HEK293 (cell line): Measurements from ENCODE around the gene GADD45GIP1.

Experiments used
- CTCF ChIA-PET: fragments of 350-600 bp; formaldehyde crosslinking; extraction: SDS; loops from one replicate; lab custom pipeline; 2021; ENCODE audit warnings: antibody characterized with exemption; lab: Yijun Ruan, JAX
- POLR2A ChIA-PET: fragments of 300-600 bp; formaldehyde crosslinking; extraction: SDS; loops from one replicate; lab custom pipeline; 2020; ENCODE audit warnings: antibody characterized with exemption, inconsistent platforms; lab: Yijun Ruan, JAX
- H3K27ac ChIP-seq: fragments of 200-500 bp; sonication (Bioruptor generic); 2 replicates; pipeline ENCODE4 v1.5.1; 2014; ENCODE audit warnings: low read depth, low read length, control low read depth, inconsistent platforms; ENCODE audit errors: extremely low read depth
- H3K36me3 ChIP-seq, 2 experiments: fragments of 200-500 bp in 1 of 2; sonication (Bioruptor generic) in 1 of 2; 1 replicate in 1 of 2; 2 replicates in 1 of 2; pipeline ENCODE4 v1.5.1; 2014 to 2017; ENCODE audit warnings: inconsistent platforms in 2 of 2, low read length in 2 of 2; ENCODE audit not compliant: control insufficient read depth in 2 of 2, insufficient read depth in 1 of 2
- H3K4me1 ChIP-seq: fragments of 200-500 bp; sonication (Bioruptor generic); 2 replicates; pipeline ENCODE4 v1.5.1; 2014; ENCODE audit warnings: mild to moderate bottlenecking, low read length, inconsistent platforms; ENCODE audit not compliant: control insufficient read depth, insufficient read depth
- H3K4me3 ChIP-seq: 2 replicates; pipeline ENCODE4 v1.5.1; 2011; ENCODE audit warnings: low read depth, mild to moderate bottlenecking, control low read depth, low read length, moderate library complexity
- H3K9me3 ChIP-seq: fragments of 200-500 bp; sonication (Bioruptor generic); 2 replicates; pipeline ENCODE4 v1.5.1; 2014; ENCODE audit warnings: low read depth, low read length, inconsistent platforms; ENCODE audit not compliant: control insufficient read depth, insufficient read depth
- HOXD13 ChIP-seq: sonication (generic); formaldehyde crosslinking; IDR thresholded peaks from 2 replicates; pipeline ENCODE4 v1.8.0; 2022; ENCODE audit warnings: missing genetic modification reagents, borderline replicate concordance
- KLF1 ChIP-seq: fragments of 450-650 bp; formaldehyde crosslinking; IDR thresholded peaks from 2 replicates; pipeline ENCODE4 v1.5.1; 2016; ENCODE audit warnings: missing biosample characterization, missing genetic modification characterization
- MYNN ChIP-seq: fragments of 450-650 bp; formaldehyde crosslinking; IDR thresholded peaks from 2 replicates; pipeline ENCODE4 v1.5.1; 2016; ENCODE audit warnings: missing biosample characterization, missing genetic modification characterization, borderline replicate concordance
- ZFP3 ChIP-seq: fragments of 450-650 bp; formaldehyde crosslinking; IDR thresholded peaks from 2 replicates; pipeline ENCODE4 v1.5.1; 2016; ENCODE audit warnings: low read depth, missing biosample characterization, missing genetic modification characterization
- ZNF155 ChIP-seq: fragments of 450-650 bp; formaldehyde crosslinking; IDR thresholded peaks from 2 replicates; pipeline ENCODE4 v1.5.1; 2016; ENCODE audit warnings: missing biosample characterization, missing genetic modification characterization
- ZNF175 ChIP-seq: fragments of 450-650 bp; formaldehyde crosslinking; IDR thresholded peaks from 2 replicates; pipeline ENCODE4 v1.5.1; 2016; ENCODE audit warnings: missing biosample characterization, missing genetic modification characterization
- ZNF274 ChIP-seq, 2 experiments: fragments of 200-500 bp in 1 of 2; fragments of 450-650 bp in 1 of 2; sonication (Bioruptor generic) in 1 of 2; formaldehyde crosslinking in 1 of 2; IDR thresholded peaks; 2 replicates each; pipeline versions ENCODE4 v1.5.1 to v1.6.1; 2014 to 2016; ENCODE audit warnings: borderline replicate concordance in 1 of 2, inconsistent platforms in 1 of 2, low read length in 1 of 2, missing biosample characterization in 1 of 2, missing genetic modification characterization in 1 of 2
- ZNF473 ChIP-seq: fragments of 450-650 bp; formaldehyde crosslinking; IDR thresholded peaks from 2 replicates; pipeline ENCODE4 v1.5.1; 2017; ENCODE audit warnings: missing biosample characterization, missing genetic modification characterization
- ZNF501 ChIP-seq: fragments of 450-650 bp; formaldehyde crosslinking; IDR thresholded peaks from 2 replicates; pipeline ENCODE4 v1.5.1; 2016; ENCODE audit warnings: missing biosample characterization, missing genetic modification characterization
- ZNF560 ChIP-seq: fragments of 450-650 bp; formaldehyde crosslinking; IDR thresholded peaks from 2 replicates; pipeline ENCODE4 v1.5.1; 2017; ENCODE audit warnings: missing biosample characterization, missing genetic modification characterization, borderline replicate concordance
- ZNF621 ChIP-seq: fragments of 450-650 bp; formaldehyde crosslinking; IDR thresholded peaks from 2 replicates; pipeline ENCODE4 v1.5.1; 2017; ENCODE audit warnings: missing biosample characterization, missing genetic modification characterization
- ZNF626 ChIP-seq: fragments of 450-650 bp; sonication (Bioruptor Pico); formaldehyde crosslinking; IDR thresholded peaks from 2 replicates; pipeline ENCODE4 v1.5.1; 2018; ENCODE audit warnings: missing biosample characterization, missing genetic modification characterization, inconsistent platforms
- ZNF707 ChIP-seq: fragments of 450-650 bp; formaldehyde crosslinking; IDR thresholded peaks from 2 replicates; pipeline ENCODE4 v1.5.1; 2016; ENCODE audit warnings: missing biosample characterization, missing genetic modification characterization
- ZNF747 ChIP-seq: fragments of 450-650 bp; formaldehyde crosslinking; IDR thresholded peaks from 2 replicates; pipeline ENCODE4 v1.5.1; 2016; ENCODE audit warnings: missing biosample characterization, missing genetic modification characterization
- TF ChIP-seq, protein P1 (sequence below): fragments of 450-650 bp; formaldehyde crosslinking; IDR thresholded peaks from 2 replicates; pipeline ENCODE4 v1.5.1; 2016; ENCODE audit warnings: missing biosample characterization, missing genetic modification characterization, borderline replicate concordance
- TF ChIP-seq, protein P2 (sequence below): fragments of 450-650 bp; formaldehyde crosslinking; IDR thresholded peaks from 2 replicates; pipeline ENCODE4 v1.5.1; 2017; ENCODE audit warnings: missing biosample characterization, missing genetic modification characterization
- TF ChIP-seq, protein P3 (sequence below): fragments of 450-650 bp; formaldehyde crosslinking; IDR thresholded peaks from 2 replicates; pipeline ENCODE4 v1.5.1; 2016; ENCODE audit warnings: missing biosample characterization, missing genetic modification characterization
- TF ChIP-seq, protein P4 (sequence below): fragments of 450-650 bp; formaldehyde crosslinking; IDR thresholded peaks from 2 replicates; pipeline ENCODE4 v1.5.1; 2017; ENCODE audit warnings: missing biosample characterization, missing genetic modification characterization
- TF ChIP-seq, protein P5 (sequence below): fragments of 450-650 bp; formaldehyde crosslinking; IDR thresholded peaks from 2 replicates; pipeline ENCODE4 v1.5.1; 2016; ENCODE audit warnings: missing biosample characterization, missing genetic modification characterization

Gene GADD45GIP1

DNA sequence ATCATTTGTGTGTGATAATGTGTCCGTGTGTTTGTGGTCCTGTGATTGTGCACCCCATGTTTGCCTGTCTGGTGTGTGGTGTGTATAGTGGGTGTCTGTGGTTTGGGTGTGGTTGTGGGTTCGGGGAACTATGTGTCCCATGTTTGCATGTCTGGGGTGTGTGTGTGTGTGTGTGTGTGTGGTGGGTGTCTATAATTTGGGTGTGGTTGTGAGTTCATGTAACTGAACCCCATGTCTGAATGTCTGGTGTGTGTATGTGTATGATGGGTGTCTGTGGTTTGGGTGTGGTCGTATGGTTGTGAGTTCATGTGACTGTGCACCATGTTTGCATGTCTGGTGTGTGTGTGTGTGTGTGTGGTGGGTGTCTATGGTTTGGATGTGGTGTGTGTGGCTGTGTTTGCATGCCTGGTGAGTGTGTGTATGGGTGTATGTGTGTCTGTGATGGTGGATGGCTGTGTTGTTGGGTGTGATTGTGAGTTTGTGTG is 27.2 kb upstream of the GADD45GIP1 start:
- H3K4me1 ChIP-seq, result no peaks in the 10 kb centered on the region
- POLR2A ChIA-PET, result no interaction called here
- H3K27ac ChIP-seq, result no peak overlapping the region
- peak; percentile 81; the same call in 1 of the 2 replicates for TF ChIP-seq ZNF621
- no peak for TF ChIP-seq HOXD13
- TF ChIP-seq ZNF175 (tag by site-specific recombination), result peak; percentile 38; the same call in 1 of the 2 replicates
- TF ChIP-seq ZNF155 (tag by site-specific recombination), result 0 out of 2 replicates have a peak, but pooled peaks have one; percentile 10
- no peak for TF ChIP-seq MYNN
- TF ChIP-seq, protein P1, sequence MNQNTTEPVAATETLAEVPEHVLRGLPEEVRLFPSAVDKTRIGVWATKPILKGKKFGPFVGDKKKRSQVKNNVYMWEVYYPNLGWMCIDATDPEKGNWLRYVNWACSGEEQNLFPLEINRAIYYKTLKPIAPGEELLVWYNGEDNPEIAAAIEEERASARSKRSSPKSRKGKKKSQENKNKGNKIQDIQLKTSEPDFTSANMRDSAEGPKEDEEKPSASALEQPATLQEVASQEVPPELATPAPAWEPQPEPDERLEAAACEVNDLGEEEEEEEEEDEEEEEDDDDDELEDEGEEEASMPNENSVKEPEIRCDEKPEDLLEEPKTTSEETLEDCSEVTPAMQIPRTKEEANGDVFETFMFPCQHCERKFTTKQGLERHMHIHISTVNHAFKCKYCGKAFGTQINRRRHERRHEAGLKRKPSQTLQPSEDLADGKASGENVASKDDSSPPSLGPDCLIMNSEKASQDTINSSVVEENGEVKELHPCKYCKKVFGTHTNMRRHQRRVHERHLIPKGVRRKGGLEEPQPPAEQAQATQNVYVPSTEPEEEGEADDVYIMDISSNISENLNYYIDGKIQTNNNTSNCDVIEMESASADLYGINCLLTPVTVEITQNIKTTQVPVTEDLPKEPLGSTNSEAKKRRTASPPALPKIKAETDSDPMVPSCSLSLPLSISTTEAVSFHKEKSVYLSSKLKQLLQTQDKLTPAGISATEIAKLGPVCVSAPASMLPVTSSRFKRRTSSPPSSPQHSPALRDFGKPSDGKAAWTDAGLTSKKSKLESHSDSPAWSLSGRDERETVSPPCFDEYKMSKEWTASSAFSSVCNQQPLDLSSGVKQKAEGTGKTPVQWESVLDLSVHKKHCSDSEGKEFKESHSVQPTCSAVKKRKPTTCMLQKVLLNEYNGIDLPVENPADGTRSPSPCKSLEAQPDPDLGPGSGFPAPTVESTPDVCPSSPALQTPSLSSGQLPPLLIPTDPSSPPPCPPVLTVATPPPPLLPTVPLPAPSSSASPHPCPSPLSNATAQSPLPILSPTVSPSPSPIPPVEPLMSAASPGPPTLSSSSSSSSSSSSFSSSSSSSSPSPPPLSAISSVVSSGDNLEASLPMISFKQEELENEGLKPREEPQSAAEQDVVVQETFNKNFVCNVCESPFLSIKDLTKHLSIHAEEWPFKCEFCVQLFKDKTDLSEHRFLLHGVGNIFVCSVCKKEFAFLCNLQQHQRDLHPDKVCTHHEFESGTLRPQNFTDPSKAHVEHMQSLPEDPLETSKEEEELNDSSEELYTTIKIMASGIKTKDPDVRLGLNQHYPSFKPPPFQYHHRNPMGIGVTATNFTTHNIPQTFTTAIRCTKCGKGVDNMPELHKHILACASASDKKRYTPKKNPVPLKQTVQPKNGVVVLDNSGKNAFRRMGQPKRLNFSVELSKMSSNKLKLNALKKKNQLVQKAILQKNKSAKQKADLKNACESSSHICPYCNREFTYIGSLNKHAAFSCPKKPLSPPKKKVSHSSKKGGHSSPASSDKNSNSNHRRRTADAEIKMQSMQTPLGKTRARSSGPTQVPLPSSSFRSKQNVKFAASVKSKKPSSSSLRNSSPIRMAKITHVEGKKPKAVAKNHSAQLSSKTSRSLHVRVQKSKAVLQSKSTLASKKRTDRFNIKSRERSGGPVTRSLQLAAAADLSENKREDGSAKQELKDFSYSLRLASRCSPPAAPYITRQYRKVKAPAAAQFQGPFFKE (tag by site-specific recombination), result 0 out of 2 replicates have a peak, but pooled peaks have one; percentile 1
- 0 out of 2 replicates have a peak, but pooled peaks have one; percentile 3 for TF ChIP-seq ZNF560 (tag by site-specific recombination)
- TF ChIP-seq ZNF747 (tag by site-specific recombination), result 0 out of 2 replicates have a peak, but pooled peaks have one; percentile 11
- TF ChIP-seq, protein P2, sequence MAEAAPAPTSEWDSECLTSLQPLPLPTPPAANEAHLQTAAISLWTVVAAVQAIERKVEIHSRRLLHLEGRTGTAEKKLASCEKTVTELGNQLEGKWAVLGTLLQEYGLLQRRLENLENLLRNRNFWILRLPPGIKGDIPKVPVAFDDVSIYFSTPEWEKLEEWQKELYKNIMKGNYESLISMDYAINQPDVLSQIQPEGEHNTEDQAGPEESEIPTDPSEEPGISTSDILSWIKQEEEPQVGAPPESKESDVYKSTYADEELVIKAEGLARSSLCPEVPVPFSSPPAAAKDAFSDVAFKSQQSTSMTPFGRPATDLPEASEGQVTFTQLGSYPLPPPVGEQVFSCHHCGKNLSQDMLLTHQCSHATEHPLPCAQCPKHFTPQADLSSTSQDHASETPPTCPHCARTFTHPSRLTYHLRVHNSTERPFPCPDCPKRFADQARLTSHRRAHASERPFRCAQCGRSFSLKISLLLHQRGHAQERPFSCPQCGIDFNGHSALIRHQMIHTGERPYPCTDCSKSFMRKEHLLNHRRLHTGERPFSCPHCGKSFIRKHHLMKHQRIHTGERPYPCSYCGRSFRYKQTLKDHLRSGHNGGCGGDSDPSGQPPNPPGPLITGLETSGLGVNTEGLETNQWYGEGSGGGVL (tag by site-specific recombination), result 0 out of 2 replicates have a peak, but pooled peaks have one; percentile 23
- TF ChIP-seq ZNF707, result peak; percentile 37
- TF ChIP-seq KLF1, result peak; percentile 22; the same call in 1 of the 2 replicates
- peak; percentile 13; the same call in 1 of the 2 replicates for TF ChIP-seq ZFP3
- no peak for TF ChIP-seq ZNF626 (tag by site-specific recombination)
- 0 out of 2 replicates have a peak, but pooled peaks have one; percentile 64 for TF ChIP-seq ZNF473
- TF ChIP-seq, protein P3, sequence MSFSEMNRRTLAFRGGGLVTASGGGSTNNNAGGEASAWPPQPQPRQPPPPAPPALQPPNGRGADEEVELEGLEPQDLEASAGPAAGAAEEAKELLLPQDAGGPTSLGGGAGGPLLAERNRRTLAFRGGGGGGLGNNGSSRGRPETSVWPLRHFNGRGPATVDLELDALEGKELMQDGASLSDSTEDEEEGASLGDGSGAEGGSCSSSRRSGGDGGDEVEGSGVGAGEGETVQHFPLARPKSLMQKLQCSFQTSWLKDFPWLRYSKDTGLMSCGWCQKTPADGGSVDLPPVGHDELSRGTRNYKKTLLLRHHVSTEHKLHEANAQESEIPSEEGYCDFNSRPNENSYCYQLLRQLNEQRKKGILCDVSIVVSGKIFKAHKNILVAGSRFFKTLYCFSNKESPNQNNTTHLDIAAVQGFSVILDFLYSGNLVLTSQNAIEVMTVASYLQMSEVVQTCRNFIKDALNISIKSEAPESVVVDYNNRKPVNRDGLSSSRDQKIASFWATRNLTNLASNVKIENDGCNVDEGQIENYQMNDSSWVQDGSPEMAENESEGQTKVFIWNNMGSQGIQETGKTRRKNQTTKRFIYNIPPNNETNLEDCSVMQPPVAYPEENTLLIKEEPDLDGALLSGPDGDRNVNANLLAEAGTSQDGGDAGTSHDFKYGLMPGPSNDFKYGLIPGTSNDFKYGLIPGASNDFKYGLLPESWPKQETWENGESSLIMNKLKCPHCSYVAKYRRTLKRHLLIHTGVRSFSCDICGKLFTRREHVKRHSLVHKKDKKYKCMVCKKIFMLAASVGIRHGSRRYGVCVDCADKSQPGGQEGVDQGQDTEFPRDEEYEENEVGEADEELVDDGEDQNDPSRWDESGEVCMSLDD, result peak; percentile 18; the same call in 1 of the 2 replicates
- TF ChIP-seq, protein P4, sequence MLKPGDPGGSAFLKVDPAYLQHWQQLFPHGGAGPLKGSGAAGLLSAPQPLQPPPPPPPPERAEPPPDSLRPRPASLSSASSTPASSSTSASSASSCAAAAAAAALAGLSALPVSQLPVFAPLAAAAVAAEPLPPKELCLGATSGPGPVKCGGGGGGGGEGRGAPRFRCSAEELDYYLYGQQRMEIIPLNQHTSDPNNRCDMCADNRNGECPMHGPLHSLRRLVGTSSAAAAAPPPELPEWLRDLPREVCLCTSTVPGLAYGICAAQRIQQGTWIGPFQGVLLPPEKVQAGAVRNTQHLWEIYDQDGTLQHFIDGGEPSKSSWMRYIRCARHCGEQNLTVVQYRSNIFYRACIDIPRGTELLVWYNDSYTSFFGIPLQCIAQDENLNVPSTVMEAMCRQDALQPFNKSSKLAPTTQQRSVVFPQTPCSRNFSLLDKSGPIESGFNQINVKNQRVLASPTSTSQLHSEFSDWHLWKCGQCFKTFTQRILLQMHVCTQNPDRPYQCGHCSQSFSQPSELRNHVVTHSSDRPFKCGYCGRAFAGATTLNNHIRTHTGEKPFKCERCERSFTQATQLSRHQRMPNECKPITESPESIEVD (tag by site-specific recombination), result no peak
- no peak for TF ChIP-seq ZNF274 (IDR thresholded peaks at IDR 0.05; ENCODE audit: low read length)
- peak; percentile 75 for TF ChIP-seq ZNF274 (tag by site-specific recombination; IDR thresholded peaks at IDR 0.05; ENCODE audit: borderline replicate concordance)
- TF ChIP-seq, protein P5, sequence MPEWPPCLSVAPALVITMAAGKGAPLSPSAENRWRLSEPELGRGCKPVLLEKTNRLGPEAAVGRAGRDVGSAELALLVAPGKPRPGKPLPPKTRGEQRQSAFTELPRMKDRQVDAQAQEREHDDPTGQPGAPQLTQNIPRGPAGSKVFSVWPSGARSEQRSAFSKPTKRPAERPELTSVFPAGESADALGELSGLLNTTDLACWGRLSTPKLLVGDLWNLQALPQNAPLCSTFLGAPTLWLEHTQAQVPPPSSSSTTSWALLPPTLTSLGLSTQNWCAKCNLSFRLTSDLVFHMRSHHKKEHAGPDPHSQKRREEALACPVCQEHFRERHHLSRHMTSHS (tag by site-specific recombination), result 0 out of 2 replicates have a peak, but pooled peaks have one; percentile 8
- TF ChIP-seq ZNF501 (tag by site-specific recombination), result no peak
- CTCF ChIA-PET, result interaction anchor here (0.5 to 13.3 kb wide), 11 partner anchors 14 to 292 kb away, joined by 3 to 274 read pairs (median 3); no protein-coding TSS in a partner anchor
- H3K9me3 ChIP-seq, result no peaks in the 10 kb centered on the region
- H3K4me3 ChIP-seq, result no peak overlapping the region
- no peaks in the 10 kb centered on the region for H3K36me3 ChIP-seq
